Osteocyte (in vitro differentiated cells): ENCODE results near the gene FOXJ1. TPM values are rescaled to one million over a fixed set of nuclear protein-coding genes. Genes with fewer than 3 reads are reported as not detected.

ENCODE experiments used
- DNase-seq: peaks from one replicate; pipeline ENCODE4 v3.0.0; 2021; ENCODE audit warnings: mixed read lengths; ENCODE audit not compliant: unreplicated experiment; ENCODE audit errors: extremely low spot score
- H3K27ac Mint-ChIP-seq: one replicate; pipeline ENCODE4 v1.8.0; 2021; ENCODE audit warnings: mild to moderate bottlenecking, mixed read lengths; ENCODE audit not compliant: unreplicated experiment
- H3K27me3 Mint-ChIP-seq: one replicate; pipeline ENCODE4 v1.8.0; 2021; ENCODE audit warnings: mixed read lengths; ENCODE audit not compliant: unreplicated experiment
- H3K36me3 Mint-ChIP-seq: one replicate; pipeline ENCODE4 v1.8.0; 2021; ENCODE audit warnings: mixed read lengths; ENCODE audit not compliant: unreplicated experiment
- H3K4me1 Mint-ChIP-seq: one replicate; pipeline ENCODE4 v1.8.0; 2021; ENCODE audit warnings: mixed read lengths; ENCODE audit not compliant: unreplicated experiment
- H3K4me3 Mint-ChIP-seq: one replicate; pipeline ENCODE4 v1.8.0; 2021; ENCODE audit warnings: mild to moderate bottlenecking, moderate library complexity, mixed read lengths; ENCODE audit not compliant: unreplicated experiment
- H3K9me3 Mint-ChIP-seq: one replicate; pipeline ENCODE4 v1.8.0; 2021; ENCODE audit warnings: mixed read lengths; ENCODE audit not compliant: unreplicated experiment
- CTCF ChIP-seq: fragments of 200-600 bp; sonication (generic); IDR thresholded peaks from 2 replicates; pipeline ENCODE4 v1.5.0; 2021; ENCODE audit warnings: antibody characterized with exemption, mild to moderate bottlenecking, moderate library complexity
- total RNA-seq: library from RNA; stranded (reverse); gene quantifications from 2 replicates; pipeline ENCODE4 v1.2.1, GENCODE V29; 2021

FOXJ1 gene
- total RNA-seq, 1 donor from 2014 or later: 0.13 TPM

GRCh38 chr17:76130473-76130872 is 10.6 kb downstream of the FOXJ1 start:
- Mint-ChIP-seq H3K27me3 (peaks cover 34% of the 10 kb centered on the region), H3K36me3 (no peaks in the 10 kb centered on the region), H3K9me3 (no peaks in the 10 kb centered on the region), H3K4me3 (no peak overlapping the region), H3K27ac (no peak overlapping the region), H3K4me1 (peaks cover 4% of the 10 kb centered on the region)
- no peak for DNase-seq
- no peak for TF ChIP-seq CTCF

GRCh38 chr17:76125922-76126321 is 15.1 kb downstream of the FOXJ1 start:
- Mint-ChIP-seq H3K27me3 (peaks cover 24% of the 10 kb centered on the region), H3K4me3 (no peak overlapping the region), H3K9me3 (no peaks in the 10 kb centered on the region), H3K36me3 (no peaks in the 10 kb centered on the region), H3K27ac (no peak overlapping the region), H3K4me1 (no peaks in the 10 kb centered on the region)
- TF ChIP-seq CTCF: no peak
- DNase-seq: no peak

GRCh38 chr17:76125391-76125675 is 15.7 kb downstream of the FOXJ1 start:
- H3K4me1 Mint-ChIP-seq: no peaks in the 10 kb centered on the region
- H3K27me3 Mint-ChIP-seq: peaks cover 19% of the 10 kb centered on the region

GRCh38 chr17:76124582-76125390 is 16.3 kb downstream of the FOXJ1 start:
- Mint-ChIP-seq H3K36me3 (no peaks in the 10 kb centered on the region), H3K4me3 (no peak overlapping the region), H3K27ac (no peak overlapping the region), H3K4me1 (no peaks in the 10 kb centered on the region), H3K27me3 (peaks cover 19% of the 10 kb centered on the region), H3K9me3 (no peaks in the 10 kb centered on the region)
- TF ChIP-seq CTCF: no peak
- DNase-seq: no peak

More at GRCh38 chr17:76125391-76125675, 15.7 kb downstream of the FOXJ1 start:
- Mint-ChIP-seq H3K4me3 (no peak overlapping the region), H3K36me3 (no peaks in the 10 kb centered on the region), H3K9me3 (no peaks in the 10 kb centered on the region), H3K27ac (no peak overlapping the region)
- TF ChIP-seq CTCF: no peak
- DNase-seq: no peak

- Mint-ChIP-seq H3K27ac (no peak overlapping the region), H3K36me3 (no peaks in the 10 kb centered on the region), H3K9me3 (no peaks in the 10 kb centered on the region), H3K27me3 (peaks cover 25% of the 10 kb centered on the region), H3K4me3 (no peak overlapping the region), H3K4me1 (no peaks in the 10 kb centered on the region)
- no peak for DNase-seq
- TF ChIP-seq CTCF: no peak
Measured at GRCh38 chr17:76123749-76124581, 17.1 kb downstream of the FOXJ1 start.
